GM18861 (cell line): ENCODE data around the gene SH3PXD2A.

Source experiments
- ATAC-seq: cut with Tn5 transposase; IDR thresholded peaks from one replicate; pipeline ENCODE4 v1.9.1; 2021; ENCODE audit not compliant: unreplicated experiment

The SH3PXD2A gene

DNA sequence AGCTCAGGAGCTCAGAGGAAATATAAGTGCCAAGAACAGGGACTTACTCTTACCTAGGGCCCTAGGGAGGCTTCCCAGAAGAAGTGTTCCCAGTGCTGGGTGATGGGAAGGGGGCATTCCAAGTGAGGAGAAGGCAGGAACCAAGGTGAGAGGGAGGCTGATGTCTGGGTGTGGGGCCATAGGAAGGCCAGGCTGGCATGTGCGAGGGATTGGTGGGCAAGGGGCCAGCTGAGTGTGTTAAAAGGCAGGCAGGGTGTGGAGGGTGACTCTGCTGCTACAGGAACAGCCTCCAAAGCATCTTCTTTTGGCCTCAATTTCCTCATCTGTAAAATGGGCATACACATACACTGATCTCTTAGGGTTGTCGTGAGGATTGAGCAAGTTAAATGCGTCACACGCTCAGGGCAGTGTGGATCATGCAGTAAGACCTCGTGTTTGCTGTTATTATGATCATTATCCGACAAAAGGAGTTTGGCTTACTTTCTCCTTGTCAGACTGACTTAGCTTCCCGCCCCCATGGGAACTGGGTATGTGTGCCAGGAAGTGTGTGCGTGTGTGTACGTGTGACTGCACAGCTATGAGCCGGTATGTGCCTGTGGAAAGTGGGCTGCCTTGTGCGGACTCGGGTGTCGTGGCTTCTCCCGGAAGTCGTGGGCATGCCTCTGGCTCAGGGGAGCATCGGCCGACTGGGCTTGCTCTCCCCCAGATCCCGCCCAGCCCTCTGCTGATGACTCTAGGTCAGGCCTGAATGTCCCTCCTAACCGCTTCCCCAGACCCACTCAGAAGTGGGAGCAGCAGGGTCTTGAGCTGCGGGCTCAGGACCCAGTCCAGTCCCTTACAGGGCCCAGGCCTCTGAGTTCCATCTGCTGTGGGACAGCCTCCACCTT is 302.3 kb downstream of the SH3PXD2A start:
- ATAC-seq: no peak

DNA sequence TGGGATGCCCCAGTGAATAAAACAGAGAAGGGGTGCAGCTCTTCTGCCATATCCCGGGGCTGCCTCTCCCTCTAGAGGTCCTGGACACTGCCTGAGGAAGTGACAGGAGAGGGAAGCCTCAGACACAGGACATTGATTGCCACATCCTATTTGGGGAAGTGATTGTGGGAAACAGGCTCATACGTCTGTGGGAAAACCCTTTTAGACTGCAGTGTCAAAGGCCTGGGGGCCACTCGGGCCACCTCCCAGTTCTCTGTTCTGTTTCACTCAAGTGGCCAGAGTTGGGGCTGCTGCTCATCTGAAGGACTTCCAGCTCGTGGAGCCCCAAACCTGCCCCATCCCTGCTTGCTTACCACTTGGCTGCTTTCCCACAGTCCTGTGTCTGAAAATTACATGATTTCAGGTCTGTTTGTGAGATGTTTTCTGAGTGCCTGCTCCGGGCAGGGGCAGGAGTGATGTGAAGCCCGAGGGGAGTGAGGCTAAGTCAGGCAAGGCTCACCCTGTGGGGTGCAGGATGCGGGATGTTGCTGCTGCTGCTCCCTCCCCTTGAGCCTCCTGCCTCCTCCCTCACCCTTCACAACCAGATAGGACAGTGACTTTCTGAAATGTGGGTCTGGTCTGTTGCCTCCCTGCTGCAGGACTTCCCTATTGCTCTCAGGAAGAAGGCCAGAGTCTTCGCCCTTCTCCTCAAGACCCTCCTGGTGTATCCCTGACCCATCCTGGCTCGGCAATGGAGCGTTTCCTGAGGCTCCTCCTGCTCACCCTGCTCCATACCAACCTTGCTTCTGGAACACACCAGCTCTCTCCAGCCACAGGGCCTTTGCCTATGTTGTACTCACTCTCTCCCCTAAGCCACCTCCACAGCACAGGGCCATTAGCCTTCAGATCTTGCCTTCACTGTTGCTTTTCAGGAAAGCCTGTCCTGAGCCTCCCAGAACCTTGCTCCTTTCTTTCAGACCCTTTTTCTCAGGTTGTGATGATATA is 303.5 kb downstream of the SH3PXD2A start:
- no peak for ATAC-seq

DNA sequence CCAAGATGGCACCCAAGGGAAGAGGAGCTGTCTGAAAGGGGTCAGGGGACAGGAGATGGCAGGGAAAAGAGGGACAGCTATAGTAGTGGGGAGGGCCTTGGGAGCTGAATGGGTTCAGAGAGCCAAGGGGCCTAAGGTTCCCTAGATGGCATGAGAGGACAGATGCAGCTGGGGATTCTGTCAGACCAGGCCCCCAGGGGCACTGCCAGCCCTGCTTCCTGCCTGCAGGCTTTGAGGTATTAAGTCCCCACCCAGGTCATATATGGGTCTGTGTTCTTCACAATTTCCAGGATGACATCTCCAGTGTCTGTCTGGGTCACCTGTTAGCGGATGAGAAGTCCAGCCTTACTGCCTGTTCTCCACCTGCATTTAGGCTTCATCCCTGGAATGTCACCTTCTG is 305.1 kb downstream of the SH3PXD2A start:
- no peak for ATAC-seq

DNA sequence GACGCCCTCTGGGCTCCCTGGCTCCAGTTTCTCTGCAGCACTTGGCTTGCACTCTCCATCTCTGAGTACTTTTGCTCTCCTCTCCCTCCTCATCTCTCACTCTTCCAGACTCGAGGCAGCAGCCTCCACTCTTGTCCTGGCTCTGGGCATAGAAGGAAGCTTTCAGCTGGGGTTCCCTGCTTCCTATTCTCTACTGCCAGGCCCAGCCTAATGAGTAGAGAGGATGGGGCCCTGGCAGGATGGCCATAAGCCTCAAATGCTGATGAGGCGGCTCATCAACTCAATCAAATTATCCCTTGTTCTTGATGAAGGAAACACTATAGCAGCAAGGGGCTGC is 306.1 kb downstream of the SH3PXD2A start:
- ATAC-seq: no peak

DNA sequence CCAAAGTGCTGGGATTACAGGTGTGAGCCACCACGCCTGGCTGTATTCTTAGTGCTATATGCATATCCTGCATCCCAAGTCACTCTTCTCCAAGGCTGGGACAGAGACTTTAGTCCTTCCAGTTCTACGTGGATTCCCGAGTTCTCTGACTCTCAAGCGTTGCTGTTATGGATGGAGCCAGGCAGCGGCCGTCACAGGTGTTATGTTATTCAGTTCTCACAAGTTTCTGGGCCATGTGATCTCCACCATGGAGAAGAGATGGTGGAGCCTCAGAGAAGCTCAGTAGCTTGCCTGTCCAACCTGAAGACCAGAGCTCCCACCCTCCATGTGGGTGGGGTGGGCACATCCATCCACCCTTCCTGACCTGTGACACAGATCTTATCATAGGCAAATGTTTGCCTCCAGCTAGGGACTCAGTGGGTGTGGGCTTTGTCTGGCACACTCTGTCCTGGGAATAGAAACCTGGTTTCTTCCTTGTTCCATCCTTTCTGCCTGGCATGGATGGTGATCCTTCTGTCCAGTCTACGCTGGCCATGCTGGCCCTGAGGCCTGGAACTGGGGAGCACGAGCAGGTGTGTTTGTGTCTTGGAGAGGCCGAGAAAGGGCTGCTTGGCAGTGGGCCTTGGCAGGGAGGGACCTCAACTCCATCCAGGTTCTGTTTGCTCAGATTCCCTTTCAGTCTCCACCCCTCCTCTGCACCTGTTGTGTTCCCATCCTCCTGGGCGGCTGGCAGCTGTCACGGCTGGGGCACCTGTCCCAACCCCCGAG is 306.6 kb downstream of the SH3PXD2A start:
- ATAC-seq: no peak

DNA sequence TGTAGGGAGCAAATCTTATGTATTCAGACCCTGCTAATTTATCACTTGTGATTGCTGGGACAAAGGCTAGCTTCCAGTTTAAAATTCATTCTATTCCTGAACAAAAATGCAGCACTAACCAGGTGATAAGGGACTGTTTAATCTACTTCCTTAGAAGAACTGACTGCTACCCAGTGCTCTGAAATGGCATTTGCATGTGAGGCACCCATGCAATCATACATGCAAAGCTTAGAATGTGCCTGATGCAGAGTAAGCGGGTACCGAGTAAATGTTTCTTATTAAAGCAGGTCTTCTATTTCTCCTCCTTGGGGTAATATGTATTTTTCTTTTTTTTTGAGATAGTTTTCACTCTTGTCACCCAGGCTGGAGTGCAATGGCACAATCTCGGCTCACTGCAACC is 307.4 kb downstream of the SH3PXD2A start:
- no peak for ATAC-seq

DNA sequence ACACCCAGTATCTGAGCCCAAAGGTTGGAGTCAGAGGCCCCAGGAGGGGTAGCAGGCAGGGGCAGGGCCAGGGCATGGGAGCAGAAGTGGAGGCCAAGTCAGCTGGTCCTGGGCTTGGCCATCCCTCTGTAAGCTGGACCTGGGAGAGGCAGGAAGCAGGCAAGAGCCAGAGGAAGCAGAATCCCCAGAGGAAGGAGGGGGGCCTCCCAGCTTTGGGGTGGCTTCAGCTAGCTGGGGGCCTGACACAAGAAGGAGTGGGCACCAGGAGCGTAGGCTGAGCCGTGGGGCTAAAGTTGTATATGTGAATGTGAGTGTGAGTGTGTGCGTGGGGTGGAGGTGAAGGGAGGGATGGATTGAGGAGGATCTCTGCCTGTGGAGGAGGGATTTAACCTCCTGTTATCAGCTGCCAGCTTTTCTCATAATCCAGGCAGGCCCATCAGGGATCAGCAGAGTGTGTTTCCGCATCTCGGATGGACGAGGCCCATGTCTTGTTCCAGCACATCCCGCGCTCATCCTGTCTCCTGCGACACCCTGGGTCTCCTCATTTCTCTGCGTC is 307.9 kb downstream of the SH3PXD2A start:
- ATAC-seq: no peak

DNA sequence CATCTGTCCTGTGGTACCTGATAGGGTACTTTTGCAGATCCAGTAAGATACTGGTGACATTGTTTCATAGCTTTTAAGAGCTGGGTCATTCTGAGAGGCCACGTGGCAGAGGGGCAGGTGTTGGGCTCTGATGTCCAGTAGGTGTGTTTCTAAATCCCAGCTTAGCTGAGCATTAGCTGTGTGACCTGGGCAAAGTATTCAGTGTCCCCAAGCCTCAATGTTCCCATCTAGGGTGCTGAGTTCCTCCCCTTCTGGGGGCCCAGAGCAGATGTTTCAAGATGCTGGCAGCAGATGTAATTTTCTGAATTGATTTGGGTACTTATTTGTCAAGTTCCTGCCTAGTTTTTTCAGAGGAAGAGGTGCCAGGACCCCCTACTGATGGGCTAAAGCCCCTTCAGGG is 309.0 kb downstream of the SH3PXD2A start:
- no peak for ATAC-seq

DNA sequence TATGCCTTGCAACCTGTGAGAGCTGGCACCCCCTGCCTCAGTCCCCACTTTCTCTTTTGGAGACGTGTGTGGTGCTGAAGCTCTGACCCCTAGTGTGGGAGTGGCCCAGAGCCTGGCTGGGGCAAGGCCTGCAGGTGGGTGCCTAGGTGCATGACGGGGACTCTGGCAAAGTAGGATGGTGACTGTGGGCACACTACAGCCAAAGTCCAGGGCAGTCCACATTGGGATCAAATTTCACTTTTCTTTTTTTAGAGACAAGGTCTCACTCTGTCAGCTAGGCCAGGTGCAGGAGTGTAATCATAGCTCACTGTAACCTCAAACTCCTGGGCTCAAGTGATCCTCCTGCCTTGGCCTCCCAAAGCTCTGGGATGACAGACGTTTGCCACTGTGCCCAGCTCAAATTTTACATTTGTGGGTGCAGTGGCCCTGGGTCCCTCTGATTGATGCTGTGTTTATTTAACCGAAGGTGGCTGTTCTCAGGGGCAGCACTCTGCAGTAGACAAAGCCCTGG is 309.6 kb downstream of the SH3PXD2A start:
- no peak for ATAC-seq

DNA sequence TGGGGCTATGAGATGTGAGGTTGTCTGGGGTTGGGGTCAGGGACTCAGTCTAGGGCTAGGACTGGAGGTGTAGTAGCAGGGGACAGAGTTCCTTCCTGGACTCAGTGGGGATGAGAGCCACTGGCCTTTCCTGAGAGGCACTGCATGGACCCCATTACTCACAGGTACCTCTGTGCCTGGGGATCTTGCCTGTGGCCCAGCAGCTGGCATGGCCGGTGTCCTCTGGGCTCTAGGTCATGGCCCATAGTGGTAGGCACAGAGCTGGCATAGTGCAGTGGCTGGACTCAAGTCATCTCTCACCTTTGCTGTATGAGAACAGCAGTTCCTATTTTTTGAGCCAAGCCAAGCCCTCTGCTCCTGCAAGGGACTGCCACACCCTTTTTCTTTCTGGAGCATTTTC is 310.0 kb downstream of the SH3PXD2A start:
- no peak for ATAC-seq

DNA sequence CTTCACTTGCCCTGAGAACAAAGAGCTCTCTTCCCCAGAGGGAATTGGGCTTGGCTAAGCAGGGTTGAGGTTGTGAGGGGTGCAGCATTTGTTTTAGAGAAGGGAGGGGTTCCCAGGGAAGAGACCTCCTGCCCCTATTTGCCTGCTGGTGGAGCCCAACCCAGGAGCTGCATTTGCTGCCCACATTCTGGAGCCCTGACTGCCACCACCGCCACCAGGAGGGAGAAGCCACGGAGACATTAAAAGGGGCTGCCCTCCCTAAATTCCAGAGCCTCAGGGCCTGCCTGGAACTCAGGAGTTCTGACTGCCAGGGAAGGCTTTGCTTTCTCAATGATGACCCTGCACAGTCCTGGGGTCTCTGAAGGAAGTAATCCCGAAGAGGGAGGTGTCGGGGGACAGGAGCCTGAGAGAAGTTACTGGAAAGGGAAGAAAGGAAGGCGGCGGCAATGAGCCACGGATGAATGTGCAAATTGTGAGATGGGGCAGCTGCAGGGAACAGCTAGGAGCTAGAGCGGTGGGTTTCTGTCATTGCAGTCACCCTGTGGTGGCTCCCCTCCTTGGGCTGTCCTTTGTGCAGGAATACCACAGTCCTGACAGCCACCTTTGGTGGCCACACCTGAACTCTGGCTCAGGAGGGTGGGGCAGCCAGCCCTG is 310.6 kb downstream of the SH3PXD2A start:
- no peak for ATAC-seq
